Nephron (organoid): Measurements from ENCODE around the gene CDKN2C.
"Not testable (repeated sequence)": the region's sequence is repeated elsewhere in the genome, so short reads cannot be mapped to it uniquely, and the experiment has no call there.

Source experiments
- H3K27ac Mint-ChIP-seq, 3 experiments: 2 replicates each; pipeline ENCODE4 v1.8.0; 2020; ENCODE audit warnings: mixed read lengths in 3 of 3, mild to moderate bottlenecking in 2 of 3, moderate library complexity in 1 of 3
- H3K27me3 Mint-ChIP-seq: 2 replicates; pipeline ENCODE4 v1.8.0; 2021; ENCODE audit warnings: low read depth, mild to moderate bottlenecking, moderate library complexity, mixed read lengths
- H3K36me3 Mint-ChIP-seq: 2 replicates; pipeline ENCODE4 v1.8.0; 2020; ENCODE audit warnings: low read depth, mixed read lengths
- H3K4me1 Mint-ChIP-seq: 2 replicates; pipeline ENCODE4 v1.8.0; 2020; ENCODE audit warnings: mixed read lengths
- H3K4me3 Mint-ChIP-seq, 3 experiments: 2 replicates each; pipeline ENCODE4 v1.8.0; 2020; ENCODE audit warnings: mild to moderate bottlenecking in 3 of 3, mixed read lengths in 3 of 3, moderate library complexity in 2 of 3
- H3K9me3 Mint-ChIP-seq: 2 replicates; pipeline ENCODE4 v1.8.0; 2020; ENCODE audit warnings: mixed read lengths
- CTCF ChIP-seq, 3 experiments: fragments of 200-600 bp; sonication (generic); IDR thresholded peaks; one replicate each; pipeline ENCODE4 v1.5.0; 2021; ENCODE audit warnings: antibody characterized with exemption in 3 of 3; ENCODE audit not compliant: unreplicated experiment in 3 of 3

CDKN2C gene

GRCh38 chr1:50996083-50996482, 26.0 kb downstream of the CDKN2C start:
- no peak overlapping the region for H3K27ac Mint-ChIP-seq
- TF ChIP-seq CTCF (IDR thresholded peaks at IDR 0.05; ENCODE audit: unreplicated experiment in 3 of 3) = no peak
- no peaks in the 10 kb centered on the region for H3K9me3 Mint-ChIP-seq
- peaks cover 8% of the 10 kb centered on the region for H3K27me3 Mint-ChIP-seq
- no peak overlapping the region for H3K4me3 Mint-ChIP-seq
- H3K36me3 Mint-ChIP-seq = no peaks in the 10 kb centered on the region
- H3K4me1 Mint-ChIP-seq = no peaks in the 10 kb centered on the region

GRCh38 chr1:50999375-50999774, 29.3 kb downstream of the CDKN2C start:
- H3K36me3 Mint-ChIP-seq, H3K9me3 Mint-ChIP-seq, H3K27ac Mint-ChIP-seq, H3K4me1 Mint-ChIP-seq, H3K4me3 Mint-ChIP-seq: not testable (repeated sequence)
- peaks cover 11% of the 10 kb centered on the region for H3K27me3 Mint-ChIP-seq

- Mint-ChIP-seq H3K4me3 (no peak overlapping the region), H3K36me3 (no peaks in the 10 kb centered on the region), H3K27me3 (peaks cover 9% of the 10 kb centered on the region), H3K4me1 (no peaks in the 10 kb centered on the region), H3K27ac (no peak overlapping the region), H3K9me3 (no peaks in the 10 kb centered on the region)
- TF ChIP-seq CTCF (IDR thresholded peaks at IDR 0.05; ENCODE audit: unreplicated experiment in 3 of 3) = no peak
Measured at GRCh38 chr1:51000160-51000559, 30.1 kb downstream of the CDKN2C start.

- TF ChIP-seq CTCF (IDR thresholded peaks at IDR 0.05; ENCODE audit: unreplicated experiment in 3 of 3) = no peak
- Mint-ChIP-seq H3K36me3 (no peaks in the 10 kb centered on the region), H3K27me3 (peaks cover 9% of the 10 kb centered on the region), H3K9me3 (no peaks in the 10 kb centered on the region), H3K4me1 (no peaks in the 10 kb centered on the region), H3K27ac (no peak overlapping the region), H3K4me3 (no peak overlapping the region)
Measured at GRCh38 chr1:51000651-51001050, 30.6 kb downstream of the CDKN2C start.

GRCh38 chr1:51002516-51002915, 32.5 kb downstream of the CDKN2C start:
- Mint-ChIP-seq H3K27me3 (peaks cover 9% of the 10 kb centered on the region), H3K36me3 (no peaks in the 10 kb centered on the region), H3K4me1 (no peaks in the 10 kb centered on the region), H3K27ac (no peak overlapping the region), H3K4me3 (no peak overlapping the region), H3K9me3 (peaks cover 2% of the 10 kb centered on the region)
- TF ChIP-seq CTCF (IDR thresholded peaks at IDR 0.05; ENCODE audit: unreplicated experiment in 3 of 3) = no peak

GRCh38 chr1:51005549-51005948, 35.5 kb downstream of the CDKN2C start:
- not testable (repeated sequence) for H3K4me1 Mint-ChIP-seq, H3K36me3 Mint-ChIP-seq, H3K9me3 Mint-ChIP-seq, H3K27me3 Mint-ChIP-seq, H3K4me3 Mint-ChIP-seq, H3K27ac Mint-ChIP-seq

GRCh38 chr1:51009381-51009780, 39.3 kb downstream of the CDKN2C start:
- TF ChIP-seq CTCF (IDR thresholded peaks at IDR 0.05; ENCODE audit: unreplicated experiment in 3 of 3) = no peak
- no peaks in the 10 kb centered on the region for H3K4me1 Mint-ChIP-seq
- no peak overlapping the region for H3K27ac Mint-ChIP-seq
- no peak overlapping the region for H3K4me3 Mint-ChIP-seq
- peaks cover 6% of the 10 kb centered on the region for H3K27me3 Mint-ChIP-seq
- H3K36me3 Mint-ChIP-seq = no peaks in the 10 kb centered on the region
- peaks cover 5% of the 10 kb centered on the region for H3K9me3 Mint-ChIP-seq
